GM18873 (cell line): ENCODE data around the gene CCDC148.
"Not testable (repeated sequence)": the region's sequence is repeated elsewhere in the genome, so short reads cannot be mapped to it uniquely, and the experiment has no call there.

Source experiments
- ATAC-seq: cut with Tn5 transposase; IDR thresholded peaks from one replicate; pipeline ENCODE4 v1.9.1; 2021; ENCODE audit warnings: mild to moderate bottlenecking, moderate library complexity, moderate number of reproducible peaks; ENCODE audit not compliant: unreplicated experiment, low FRiP score

The CCDC148 gene

GRCh38 chr2:158443606-158444005, 12.9 kb downstream of the CCDC148 start:
- no peak for ATAC-seq

- not testable (repeated sequence) for ATAC-seq
Observed at GRCh38 chr2:158439062-158439461, 17.5 kb downstream of the CCDC148 start.

- not testable (repeated sequence) for ATAC-seq
Observed at GRCh38 chr2:158433716-158434115, 22.8 kb downstream of the CCDC148 start.

- no peak for ATAC-seq
Observed at GRCh38 chr2:158432117-158432516, 24.4 kb downstream of the CCDC148 start.

GRCh38 chr2:158414538-158414937, 42.0 kb downstream of the CCDC148 start:
- no peak for ATAC-seq

GRCh38 chr2:158413581-158413980, 43.0 kb downstream of the CCDC148 start:
- ATAC-seq, result no peak

- ATAC-seq, result no peak
Observed at GRCh38 chr2:158412206-158412605, 44.3 kb downstream of the CCDC148 start.

- ATAC-seq, result no peak
Observed at GRCh38 chr2:158411748-158412147, 44.8 kb downstream of the CCDC148 start.

GRCh38 chr2:158410132-158410531, 46.4 kb downstream of the CCDC148 start:
- ATAC-seq, result no peak

- ATAC-seq, result no peak
Observed at GRCh38 chr2:158407031-158407430, 49.5 kb downstream of the CCDC148 start.

GRCh38 chr2:158405341-158405740, 51.2 kb downstream of the CCDC148 start:
- no peak for ATAC-seq

- ATAC-seq, result no peak
Observed at GRCh38 chr2:158403237-158403636, 53.3 kb downstream of the CCDC148 start.

- no peak for ATAC-seq
Observed at GRCh38 chr2:158402665-158403064, 53.9 kb downstream of the CCDC148 start.

- ATAC-seq, result no peak
Observed at GRCh38 chr2:158395166-158395565, 61.4 kb downstream of the CCDC148 start.

- no peak for ATAC-seq
Observed at GRCh38 chr2:158394453-158394852, 62.1 kb downstream of the CCDC148 start.

GRCh38 chr2:158393886-158394285, 62.7 kb downstream of the CCDC148 start:
- ATAC-seq, result no peak

- ATAC-seq, result no peak
Observed at GRCh38 chr2:158392687-158393086, 63.9 kb downstream of the CCDC148 start.

- no peak for ATAC-seq
Observed at GRCh38 chr2:158391876-158392275, 64.7 kb downstream of the CCDC148 start.

GRCh38 chr2:158391361-158391760, 65.2 kb downstream of the CCDC148 start:
- ATAC-seq, result no peak

GRCh38 chr2:158388159-158388558, 68.4 kb downstream of the CCDC148 start:
- no peak for ATAC-seq

- no peak for ATAC-seq
Observed at GRCh38 chr2:158385646-158386045, 70.9 kb downstream of the CCDC148 start.

- no peak for ATAC-seq
Observed at GRCh38 chr2:158381978-158382377, 74.6 kb downstream of the CCDC148 start.

GRCh38 chr2:158381205-158381604, 75.3 kb downstream of the CCDC148 start:
- no peak for ATAC-seq
